H1 (cell line): ENCODE data around the gene NGFR.

Source experiments
- CEBPB ChIP-seq: IDR thresholded peaks from 2 replicates; pipeline ENCODE4 v1.6.1; 2012; ENCODE audit warnings: low read depth, low read length
- GABPA ChIP-seq: IDR thresholded peaks from 2 replicates; pipeline ENCODE4 v1.6.1; 2011; ENCODE audit warnings: mild to moderate bottlenecking, low read length, moderate library complexity, borderline replicate concordance; ENCODE audit not compliant: insufficient read depth
- MAFK ChIP-seq: IDR thresholded peaks from 2 replicates; pipeline ENCODE4 v1.6.1; 2012; ENCODE audit warnings: low read depth, mild to moderate bottlenecking, improper control_type of control experiment, low read length
- POLR2A ChIP-seq, 2 experiments: IDR thresholded peaks; 1 replicate in 1 of 2; 2 replicates in 1 of 2; pipeline ENCODE4 v1.6.1; 2011; ENCODE audit warnings: low read depth in 2 of 2, low read length in 2 of 2, mild to moderate bottlenecking in 2 of 2; ENCODE audit errors: control extremely low read depth in 1 of 2
- POLR2AphosphoS5 ChIP-seq: IDR thresholded peaks from 2 replicates; pipeline ENCODE4 v1.6.1; 2011; ENCODE audit warnings: low read depth, low read length
- SIX5 ChIP-seq: IDR thresholded peaks from 2 replicates; pipeline ENCODE4 v1.6.1; 2011; ENCODE audit warnings: mild to moderate bottlenecking, low read depth, low read length
- SUZ12 ChIP-seq: fragments of 200-600 bp; sonication (generic); IDR thresholded peaks from 2 replicates; pipeline ENCODE4 v1.6.1; 2012; ENCODE audit warnings: mild to moderate bottlenecking, inconsistent platforms, low read length, moderate library complexity, mixed read lengths
- TAF1 ChIP-seq: IDR thresholded peaks from 2 replicates; pipeline ENCODE4 v1.6.1; 2011; ENCODE audit warnings: mild to moderate bottlenecking, low read depth, low read length
- TF ChIP-seq, protein P1 (sequence below), 3 experiments: IDR thresholded peaks; 1 replicate in 2 of 3; 2 replicates in 1 of 3; pipeline versions ENCODE4 v1.5.1 to v1.6.1; 2011; ENCODE audit warnings: low read length in 3 of 3, mild to moderate bottlenecking in 3 of 3, inconsistent platforms in 2 of 3, low read depth in 1 of 3, moderate library complexity in 1 of 3; ENCODE audit not compliant: insufficient read depth in 1 of 3; ENCODE audit errors: control extremely low read depth in 1 of 3

DNA sequence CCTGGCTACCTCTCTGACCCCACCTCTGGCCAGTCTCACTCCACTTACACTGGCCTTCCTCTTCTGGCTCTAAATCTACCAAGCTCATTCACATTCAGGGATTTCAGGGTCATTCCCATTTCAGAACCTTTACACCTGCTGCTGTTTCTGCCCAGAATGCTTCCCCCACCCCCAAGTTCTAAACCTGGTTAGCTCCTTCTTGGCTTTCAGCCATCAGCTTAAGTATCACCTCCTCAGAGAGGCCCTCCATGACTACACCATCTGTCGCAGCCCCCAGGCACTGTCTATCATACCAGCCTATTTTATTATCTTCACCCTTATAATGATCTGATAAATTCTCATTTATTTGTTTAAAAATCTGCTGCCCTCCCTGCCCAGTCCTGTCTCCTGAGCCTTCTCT lies 23.3 kb upstream of the NGFR start:
- no peak for TF ChIP-seq TAF1
- TF ChIP-seq SIX5, result no peak
- TF ChIP-seq SUZ12, result no peak
- no peak for TF ChIP-seq MAFK
- TF ChIP-seq, protein P1, sequence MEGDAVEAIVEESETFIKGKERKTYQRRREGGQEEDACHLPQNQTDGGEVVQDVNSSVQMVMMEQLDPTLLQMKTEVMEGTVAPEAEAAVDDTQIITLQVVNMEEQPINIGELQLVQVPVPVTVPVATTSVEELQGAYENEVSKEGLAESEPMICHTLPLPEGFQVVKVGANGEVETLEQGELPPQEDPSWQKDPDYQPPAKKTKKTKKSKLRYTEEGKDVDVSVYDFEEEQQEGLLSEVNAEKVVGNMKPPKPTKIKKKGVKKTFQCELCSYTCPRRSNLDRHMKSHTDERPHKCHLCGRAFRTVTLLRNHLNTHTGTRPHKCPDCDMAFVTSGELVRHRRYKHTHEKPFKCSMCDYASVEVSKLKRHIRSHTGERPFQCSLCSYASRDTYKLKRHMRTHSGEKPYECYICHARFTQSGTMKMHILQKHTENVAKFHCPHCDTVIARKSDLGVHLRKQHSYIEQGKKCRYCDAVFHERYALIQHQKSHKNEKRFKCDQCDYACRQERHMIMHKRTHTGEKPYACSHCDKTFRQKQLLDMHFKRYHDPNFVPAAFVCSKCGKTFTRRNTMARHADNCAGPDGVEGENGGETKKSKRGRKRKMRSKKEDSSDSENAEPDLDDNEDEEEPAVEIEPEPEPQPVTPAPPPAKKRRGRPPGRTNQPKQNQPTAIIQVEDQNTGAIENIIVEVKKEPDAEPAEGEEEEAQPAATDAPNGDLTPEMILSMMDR (IDR thresholded peaks at IDR 0.05; ENCODE audit: control extremely low read depth in 1 of 3, insufficient read depth in 1 of 3, low read depth in 1 of 3, low read length in 3 of 3), result no peak
- TF ChIP-seq CEBPB, result no peak
- TF ChIP-seq POLR2A (IDR thresholded peaks at IDR 0.05; ENCODE audit: control extremely low read depth in 1 of 2, low read depth in 2 of 2, low read length in 2 of 2), result no peak
- TF ChIP-seq GABPA, result no peak
- no peak for TF ChIP-seq POLR2AphosphoS5
